Measurements from ENCODE around the gene SORT1.

GRCh38 chr1:109265741-109266330 lies 131.9 kb downstream of the SORT1 start:
- no peak for TF ChIP-seq POU6F1 (CRISPR knock-in tag; IDR thresholded peaks at IDR 0.05; ENCODE audit: borderline replicate concordance, low read depth)
- TF ChIP-seq ESRRG (CRISPR knock-in tag; IDR thresholded peaks at IDR 0.05): no peak
- TF ChIP-seq ZFP30 (CRISPR knock-in tag; IDR thresholded peaks at IDR 0.05): no peak

Data from SK-N-SH treated with all-trans-retinoic acid at 6 μM for 48 hours (cell line).